GM21786 (cell line): ENCODE measurements around the gene B3GALT4.

Source experiments
- ATAC-seq: cut with Tn5 transposase; IDR thresholded peaks from one replicate; pipeline ENCODE4 v1.9.1; 2021; ENCODE audit not compliant: unreplicated experiment

Gene B3GALT4

GRCh38 chr6:33289784-33290315 is 12.9 kb downstream of the B3GALT4 start:
- ATAC-seq: no peak

- no peak for ATAC-seq
Observed at GRCh38 chr6:33290459-33290858, 13.5 kb downstream of the B3GALT4 start.

- ATAC-seq: no peak
Observed at GRCh38 chr6:33292996-33293682, 16.2 kb downstream of the B3GALT4 start.

- no peak for ATAC-seq
Observed at GRCh38 chr6:33294086-33294823, 17.3 kb downstream of the B3GALT4 start.

GRCh38 chr6:33295621-33296369 is 18.9 kb downstream of the B3GALT4 start:
- ATAC-seq: no peak

- no peak for ATAC-seq
Observed at GRCh38 chr6:33296797-33297405, 20.0 kb downstream of the B3GALT4 start.

- no peak for ATAC-seq
Observed at GRCh38 chr6:33297406-33297955, 20.6 kb downstream of the B3GALT4 start.

- no peak for ATAC-seq
Observed at GRCh38 chr6:33297956-33298772, 21.2 kb downstream of the B3GALT4 start.

GRCh38 chr6:33298773-33299236 is 21.9 kb downstream of the B3GALT4 start, which contains the start of gene RGL2:
Gene RGL2, minus strand, starts transcription at chr6:33298942. Its CDS starts 332 bp downstream, at chr6:33298610.
- peak; percentile 29 for ATAC-seq

GRCh38 chr6:33299237-33299944 is 22.5 kb downstream of the B3GALT4 start:
- peak; percentile 67 for ATAC-seq

GRCh38 chr6:33301877-33302276 is 25.0 kb downstream of the B3GALT4 start:
- no peak for ATAC-seq

GRCh38 chr6:33304216-33304615 is 27.3 kb downstream of the B3GALT4 start:
- no peak for ATAC-seq

- ATAC-seq: no peak
Observed at GRCh38 chr6:33305052-33305451, 28.1 kb downstream of the B3GALT4 start.

- no peak for ATAC-seq
Observed at GRCh38 chr6:33306356-33306755, 29.4 kb downstream of the B3GALT4 start.

GRCh38 chr6:33312361-33313104 is 35.6 kb downstream of the B3GALT4 start:
- no peak for ATAC-seq

GRCh38 chr6:33313105-33313708 is 36.3 kb downstream of the B3GALT4 start:
- ATAC-seq: peak; percentile 2

GRCh38 chr6:33313709-33314514 is 37.0 kb downstream of the B3GALT4 start, which contains the start of gene TAPBP:
Gene TAPBP, minus strand, starts transcription at chr6:33314078. Its CDS starts 37 bp downstream, at chr6:33314041.
- peak; percentile 31 for ATAC-seq
